SKM-1 treated with dmso at 0.1 percent for 144 hours (cell line): ENCODE data around the gene CACNG1.
"Not testable (repeated sequence)": the region's sequence is repeated elsewhere in the genome, so short reads cannot be mapped to it uniquely, and the experiment has no call there.

Experiments
- DNase-seq: peaks from one replicate; lab custom pipeline; 2025; ENCODE audit not compliant: unreplicated experiment; lab: John Stamatoyannopoulos, UW

Gene CACNG1

DNA sequence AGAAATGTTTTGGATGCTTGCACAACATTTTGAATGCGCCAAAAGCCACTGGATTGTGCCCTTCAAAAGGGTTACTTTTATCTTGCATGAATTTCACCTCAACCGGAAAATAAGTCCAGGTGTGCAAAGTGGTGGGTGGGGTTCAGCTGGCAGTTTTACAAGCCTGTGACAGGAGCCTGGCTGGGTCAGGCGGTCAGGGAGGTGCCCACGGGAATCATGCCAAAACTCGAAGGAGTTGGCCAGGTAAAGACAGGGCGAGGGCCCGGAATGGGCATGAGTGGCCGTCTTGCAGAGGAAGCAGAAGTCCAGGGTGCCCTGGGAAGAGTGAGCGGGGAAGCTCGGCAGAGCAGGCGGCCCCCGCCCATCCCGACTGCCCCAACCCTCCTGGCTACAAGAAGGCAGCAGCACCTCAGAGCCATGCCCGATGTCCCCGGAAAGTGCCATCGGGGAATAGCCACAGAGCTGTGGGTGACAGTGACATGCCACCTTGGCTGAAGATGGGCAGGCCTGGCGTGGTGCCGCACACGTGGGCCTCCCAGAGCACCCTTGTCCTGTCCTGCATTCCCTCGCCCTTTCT is 19.1 kb upstream of the CACNG1 start:
- no peak for DNase-seq

DNA sequence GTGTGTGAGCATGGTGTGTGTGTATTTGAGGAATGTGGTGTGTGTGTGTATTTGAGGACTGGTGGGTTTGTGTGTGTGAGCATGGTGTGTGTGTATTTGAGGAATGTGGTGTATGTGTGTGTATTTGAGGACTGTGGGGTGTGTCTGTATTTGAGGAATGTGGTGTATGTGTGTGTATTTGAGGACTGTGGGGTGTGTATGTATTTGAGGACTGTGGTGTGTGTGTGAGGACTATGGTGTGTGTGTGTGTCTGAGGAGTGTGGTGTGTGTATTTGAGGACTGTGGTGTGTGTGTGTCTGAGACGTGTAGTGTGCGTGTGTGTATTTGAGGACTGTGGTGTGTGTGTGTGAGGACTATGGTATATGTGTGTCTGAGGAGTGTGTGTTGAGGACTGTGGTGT is 18.0 kb upstream of the CACNG1 start:
- no peak for DNase-seq

DNA sequence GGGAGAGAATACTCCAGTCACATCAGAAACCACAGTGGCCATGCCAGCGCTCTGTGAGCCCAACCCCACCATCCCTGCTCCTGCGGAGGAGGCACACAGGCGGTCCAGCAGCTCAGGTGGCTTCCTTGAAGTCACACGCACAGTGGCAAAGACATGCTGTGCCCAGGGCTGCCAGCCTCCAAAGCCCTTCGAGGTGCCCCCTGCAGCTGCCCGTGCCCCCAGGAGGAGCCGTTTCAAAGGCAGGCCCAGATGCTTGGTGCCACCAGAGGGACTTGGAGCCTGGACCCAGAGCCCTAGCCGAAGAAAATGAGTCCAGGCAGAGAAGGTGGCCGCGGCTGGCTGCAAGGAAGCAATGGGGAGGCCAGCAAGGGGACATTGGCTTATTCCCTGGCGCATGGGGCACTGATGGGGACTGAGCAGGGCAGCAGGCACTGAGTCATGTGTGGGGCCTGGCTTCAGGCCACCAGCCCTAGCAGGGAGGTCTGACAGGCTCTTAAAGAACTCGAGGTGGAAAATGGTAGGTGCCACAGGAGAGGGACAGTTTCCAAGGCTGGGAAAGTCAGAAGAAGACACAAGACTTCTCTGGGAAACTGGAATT is 17.2 kb upstream of the CACNG1 start:
- no peak for DNase-seq

DNA sequence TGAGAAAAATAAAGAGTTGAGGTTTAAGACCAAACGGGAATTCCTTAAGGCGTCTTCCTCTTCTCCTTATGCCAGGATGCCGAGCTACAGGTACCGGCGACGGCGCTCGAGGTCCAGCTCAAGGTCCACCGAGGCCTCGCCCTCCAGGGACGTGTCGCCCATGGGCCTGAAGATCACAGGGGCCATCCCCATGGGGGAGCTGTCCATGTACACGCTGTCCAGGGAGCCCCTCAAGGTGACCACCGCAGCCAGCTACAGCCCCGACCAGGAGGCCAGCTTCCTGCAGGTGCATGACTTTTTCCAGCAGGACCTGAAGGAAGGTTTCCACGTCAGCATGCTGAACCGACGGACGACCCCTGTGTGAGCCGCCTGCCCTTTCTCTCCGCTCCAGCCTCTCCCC is 13.7 kb upstream of the CACNG1 start:
- no peak for DNase-seq

DNA sequence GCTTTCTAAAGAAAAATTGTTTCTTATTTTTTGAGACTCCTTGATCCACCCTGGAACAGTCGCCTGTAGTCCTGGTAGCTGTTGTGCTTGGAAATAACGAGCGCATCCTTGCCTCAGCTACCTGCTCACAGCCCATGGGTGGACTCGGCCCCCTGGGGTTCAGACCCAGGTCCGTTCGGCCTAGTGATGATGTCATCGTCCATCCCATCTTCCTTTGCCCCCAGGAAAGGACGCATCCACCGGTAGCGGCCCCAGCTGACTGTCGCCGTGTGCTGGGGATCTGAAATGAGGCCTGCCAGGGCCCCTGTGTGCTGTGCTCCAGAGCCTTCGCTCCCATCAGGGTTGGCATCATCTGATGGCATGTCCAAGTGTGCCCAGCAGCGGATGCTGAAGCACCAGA is 12.0 kb upstream of the CACNG1 start:
- no peak for DNase-seq

DNA sequence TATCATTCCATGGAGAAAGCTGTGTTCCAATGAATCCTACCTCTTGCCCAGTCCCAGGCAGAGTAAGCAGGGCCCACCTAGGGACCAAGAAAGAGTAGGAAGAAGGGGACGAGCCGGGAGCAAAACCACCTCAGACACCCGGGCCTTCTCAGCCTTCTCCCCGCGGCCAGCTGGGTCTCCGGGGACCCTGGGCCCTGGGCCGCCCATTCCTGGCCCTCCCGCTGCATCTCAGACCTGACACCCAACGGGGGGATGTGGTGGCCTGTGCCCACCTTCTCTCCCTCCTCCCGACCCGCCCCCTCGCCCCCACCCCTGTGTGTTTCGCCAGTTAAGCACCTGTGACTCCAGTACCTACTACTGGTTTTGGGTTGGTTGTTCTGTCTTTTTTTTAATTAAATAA is 11.4 kb upstream of the CACNG1 start:
- DNase-seq = no peak

DNA sequence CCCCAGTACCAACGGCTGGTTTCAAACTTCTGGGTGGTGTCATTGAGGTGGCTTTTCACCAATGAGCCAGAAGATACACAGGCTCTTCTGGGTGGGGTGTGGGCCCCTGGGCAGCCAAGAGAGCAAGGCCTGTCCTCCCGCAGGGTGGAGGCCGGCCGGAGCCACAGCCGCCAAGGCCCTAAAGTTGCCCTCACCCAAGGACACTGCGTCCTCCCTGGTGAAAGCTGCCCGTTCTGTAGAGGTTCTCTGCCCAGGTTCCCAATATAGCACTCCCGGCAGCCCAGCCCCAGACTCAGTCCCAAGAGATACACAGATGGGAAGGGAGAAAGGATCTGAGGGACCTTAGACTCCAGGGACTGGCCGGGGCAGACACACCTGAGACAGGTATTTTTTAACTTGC is 10.7 kb upstream of the CACNG1 start:
- no peak for DNase-seq

DNA sequence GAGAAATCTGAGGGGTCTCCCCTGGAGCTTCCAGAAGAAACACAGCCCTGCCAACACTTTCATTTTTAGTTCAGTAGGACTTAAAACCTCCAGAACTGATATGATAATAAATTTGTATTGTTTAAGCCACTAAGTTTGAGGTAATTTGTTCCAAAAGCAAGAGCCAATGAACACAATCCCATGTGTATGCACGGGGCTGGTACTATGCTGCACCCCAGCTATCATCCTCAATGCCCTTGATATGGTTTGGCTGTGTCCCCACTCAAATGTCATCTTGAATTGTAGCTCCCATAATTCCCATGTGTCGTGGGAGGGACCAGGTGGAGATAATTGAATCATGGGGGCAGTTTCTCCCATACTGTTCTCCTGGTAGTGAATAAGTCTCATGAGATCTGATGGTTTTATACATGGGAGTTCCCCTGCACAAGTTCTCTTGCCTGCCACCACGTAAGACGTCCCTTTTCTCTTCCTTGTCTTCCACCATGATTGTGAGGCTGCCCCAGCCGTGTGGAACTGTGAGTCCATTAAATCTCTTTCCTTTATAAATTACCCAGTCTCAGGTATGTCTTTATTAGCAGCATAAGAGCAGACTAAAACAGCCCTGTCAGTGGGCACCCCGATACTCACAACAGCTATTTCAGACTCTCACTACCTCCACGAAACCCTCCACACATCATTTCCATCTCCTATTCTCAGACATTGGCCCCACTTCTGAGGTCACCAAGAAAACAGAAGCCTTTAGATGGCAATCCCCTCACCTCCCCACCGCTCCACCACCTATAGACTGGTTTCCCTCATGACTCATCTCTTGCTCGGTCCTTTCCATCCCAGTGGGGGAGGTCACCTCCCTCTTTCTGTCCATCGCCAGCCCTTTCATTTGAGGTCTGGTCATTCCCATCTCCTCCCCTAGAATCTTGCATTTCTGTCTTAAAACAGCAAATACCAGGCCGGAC is 8.9 kb upstream of the CACNG1 start:
- no peak for DNase-seq

DNA sequence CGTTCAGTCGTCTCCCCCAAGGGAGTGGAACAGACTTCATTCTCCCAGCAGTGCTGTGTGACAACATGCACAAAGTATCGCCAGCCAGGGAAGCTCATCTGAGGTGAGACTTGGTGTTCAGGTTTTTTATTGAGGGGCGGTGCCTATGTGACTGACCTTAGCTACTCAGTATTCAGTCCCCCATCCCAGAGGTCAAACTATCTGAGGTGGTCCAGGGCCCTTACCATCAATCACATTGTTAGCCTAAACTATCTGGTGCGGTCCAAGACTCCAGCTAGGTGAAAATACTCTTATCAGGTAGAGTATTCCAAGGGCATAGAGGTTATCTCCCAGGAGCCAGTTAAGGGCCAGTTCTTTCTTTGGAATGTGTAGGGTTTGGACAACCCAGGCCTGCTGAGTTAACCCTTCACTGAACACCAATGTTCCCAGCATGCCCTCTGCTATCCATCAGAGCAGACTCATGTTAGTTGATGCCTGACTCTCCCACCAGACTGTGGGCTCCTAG is 5.4 kb upstream of the CACNG1 start:
- DNase-seq = no peak

DNA sequence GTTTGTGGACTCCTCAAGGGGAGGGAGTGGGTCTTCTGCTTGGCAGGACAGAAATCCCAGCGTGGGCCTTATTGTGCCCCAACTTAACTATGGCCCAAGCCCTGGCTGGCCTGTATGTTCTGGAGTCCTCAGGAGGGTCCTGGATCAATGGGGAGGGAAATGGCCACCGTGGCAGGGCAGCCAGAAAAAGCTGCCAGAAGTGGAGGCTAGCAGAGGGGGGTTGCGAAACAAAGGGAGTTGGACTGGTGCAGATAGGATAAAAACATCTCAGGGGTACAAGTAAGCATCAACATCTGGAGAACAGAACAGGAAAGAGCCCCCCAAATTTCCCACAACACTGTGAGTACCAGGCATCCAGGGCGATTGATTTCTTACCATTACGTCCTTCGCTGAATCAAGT is 3.7 kb upstream of the CACNG1 start:
- DNase-seq = no peak

DNA sequence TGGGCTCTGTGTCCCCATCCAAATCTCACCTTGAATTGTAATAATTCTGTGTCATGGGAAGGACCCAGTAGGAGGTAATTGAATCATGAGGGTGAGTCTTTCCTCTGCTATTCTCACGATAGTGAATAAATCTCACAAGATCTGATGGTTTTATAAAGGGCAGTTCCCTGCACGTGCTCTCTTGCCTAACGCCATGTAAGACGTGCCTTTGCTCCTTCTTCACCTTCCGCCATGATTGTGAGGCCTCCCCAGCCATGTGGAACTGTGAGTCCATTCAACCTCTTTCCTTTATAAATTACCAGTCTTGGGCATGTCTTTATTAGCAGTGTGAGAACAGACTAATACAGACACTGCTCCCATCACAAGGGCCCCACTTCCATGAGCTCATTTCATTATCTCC is 3.2 kb upstream of the CACNG1 start:
- not testable (repeated sequence) for DNase-seq

DNA sequence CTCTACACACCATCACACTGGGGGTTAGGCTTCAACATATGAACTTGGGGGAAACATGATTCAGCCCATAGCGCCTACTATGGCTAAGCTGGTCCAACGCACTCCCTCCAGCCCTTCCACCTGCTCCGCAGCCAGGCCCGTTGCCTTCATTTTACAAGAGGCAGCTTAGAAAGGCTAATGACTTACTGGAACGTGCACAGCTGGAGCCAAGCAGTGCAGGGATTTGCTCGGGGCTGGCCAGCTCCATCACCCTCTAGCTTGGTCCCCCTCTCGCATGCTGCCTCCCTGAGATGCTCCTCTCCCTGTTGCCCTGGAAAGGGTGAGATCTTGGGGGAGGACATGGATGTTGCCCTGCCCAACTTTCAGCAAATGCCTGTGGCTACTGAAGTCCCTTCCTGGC is 2.8 kb upstream of the CACNG1 start:
- DNase-seq = no peak

DNA sequence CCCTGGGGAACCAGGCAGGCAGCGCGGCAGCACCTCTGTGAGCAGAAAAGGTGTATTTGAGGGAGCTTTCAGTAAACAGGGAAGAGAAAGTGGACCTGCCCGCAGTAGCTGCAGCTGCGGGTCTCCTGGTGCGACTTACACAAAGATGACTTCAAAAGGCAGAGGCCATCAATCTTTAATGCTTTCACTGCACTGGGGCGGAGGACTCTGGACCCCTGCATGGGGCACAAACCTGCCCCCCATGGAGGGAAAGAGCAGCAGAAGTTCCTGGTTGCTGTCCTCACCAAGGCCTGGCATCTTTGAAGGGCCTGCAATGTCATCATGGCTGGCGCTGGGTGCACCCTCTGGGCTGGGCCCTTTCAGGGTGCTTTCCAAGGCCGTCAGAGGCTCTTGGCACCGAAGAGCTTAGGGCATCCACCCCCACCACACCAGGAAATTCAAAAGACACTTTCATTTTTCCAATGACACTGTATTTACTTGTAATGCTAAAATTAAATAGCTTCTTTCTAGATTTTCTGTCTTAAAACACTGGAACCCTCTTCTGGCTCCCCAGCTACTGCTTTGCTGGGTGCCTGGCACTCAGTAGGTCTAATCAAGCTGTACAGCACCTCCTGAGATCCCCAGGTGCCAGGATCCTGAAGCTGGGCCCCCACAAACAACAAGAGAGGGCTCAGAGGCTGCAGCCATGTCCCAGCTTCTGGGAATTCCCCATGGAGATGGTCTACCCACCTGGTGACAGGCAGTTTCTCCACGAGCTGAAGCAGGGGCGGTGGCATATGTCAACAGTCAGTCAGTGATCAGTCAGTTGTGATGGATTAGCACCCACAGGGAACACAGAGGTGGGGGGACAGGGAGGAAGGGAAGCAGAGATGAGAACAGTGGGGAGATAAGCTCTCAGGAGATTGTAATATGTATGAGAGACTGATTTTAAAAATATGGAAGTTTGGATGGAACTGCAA is 2.1 kb upstream of the CACNG1 start:
- no peak for DNase-seq

DNA sequence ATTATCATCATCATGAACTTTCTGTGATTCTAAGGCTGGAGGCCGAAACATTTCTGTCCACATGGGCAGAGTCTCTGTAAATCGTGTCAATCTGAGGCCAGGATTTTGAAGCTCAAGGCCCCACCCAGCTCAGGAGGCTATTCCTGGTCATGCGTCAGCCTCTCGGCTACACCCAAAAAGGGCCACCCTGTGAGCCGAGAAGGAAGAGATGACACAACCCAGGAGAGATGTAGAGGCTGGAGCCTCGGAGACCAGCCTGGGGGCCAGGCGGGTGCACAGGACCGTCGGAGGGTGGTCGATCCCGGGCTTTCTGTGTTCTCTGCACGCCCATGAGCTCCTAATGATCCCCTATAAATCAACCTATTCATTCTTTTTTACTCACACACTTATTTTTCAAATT is 1.1 kb upstream of the CACNG1 start:
- no peak for DNase-seq

DNA sequence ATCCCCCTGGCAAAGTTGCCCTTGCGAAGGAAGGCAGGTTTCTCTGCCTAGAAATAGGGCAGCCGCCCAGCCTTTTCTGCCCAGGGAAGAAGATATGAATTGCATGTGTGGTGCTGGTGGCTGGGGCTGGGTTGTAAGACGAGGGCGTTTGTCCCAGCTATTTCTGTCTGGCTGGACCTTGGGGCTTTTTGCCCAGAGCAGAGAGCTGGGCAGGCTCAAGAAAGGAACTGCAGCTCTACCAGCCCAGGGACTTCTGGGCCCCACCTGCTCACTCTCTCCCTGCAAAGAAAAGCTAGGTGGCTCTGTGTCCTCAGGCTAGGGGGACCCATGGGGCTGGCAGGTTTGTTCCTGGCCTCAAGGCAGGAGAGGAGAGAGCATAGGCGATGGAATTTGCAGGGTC is 586 bp downstream of the CACNG1 start:
- DNase-seq = no peak

DNA sequence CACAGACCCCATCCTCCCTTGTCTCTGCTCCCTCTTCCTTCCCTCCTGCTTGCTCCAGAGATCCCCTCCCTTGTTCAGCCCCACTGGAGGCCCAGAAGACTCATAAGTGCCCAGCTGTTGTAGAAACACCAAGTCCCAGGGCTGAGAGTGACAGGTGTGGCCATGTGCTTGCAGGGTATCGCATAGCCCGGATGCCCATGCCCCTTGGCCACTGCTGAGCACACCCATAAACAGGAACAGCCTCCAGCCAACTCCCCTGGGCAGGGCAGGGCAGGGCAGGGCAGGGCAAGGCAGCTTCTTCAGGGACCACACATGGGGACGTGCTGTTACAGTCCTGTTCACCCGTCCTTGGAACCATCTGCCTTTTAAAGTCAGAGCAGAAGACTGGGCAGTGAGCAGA is 2.0 kb downstream of the CACNG1 start:
- no peak for DNase-seq

DNA sequence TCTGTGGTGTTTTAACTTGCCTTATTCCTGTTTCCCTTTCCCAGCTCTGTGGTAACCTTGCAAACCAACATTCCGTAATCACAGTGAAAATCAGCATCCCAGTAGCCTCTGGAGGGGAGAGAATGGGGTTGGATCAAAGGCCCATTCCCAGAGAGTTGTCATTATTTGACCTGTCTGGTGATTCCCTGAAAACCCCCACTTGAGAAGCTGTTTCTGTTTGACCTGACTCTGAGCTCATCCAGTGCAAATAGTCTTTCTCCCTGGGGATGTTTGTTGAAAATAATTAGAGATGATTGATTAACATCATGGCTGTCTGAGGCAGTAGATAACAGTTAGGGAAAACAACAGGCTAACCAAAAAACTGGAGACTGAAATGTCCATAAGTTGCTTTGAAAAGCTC is 3.0 kb downstream of the CACNG1 start:
- DNase-seq = no peak

DNA sequence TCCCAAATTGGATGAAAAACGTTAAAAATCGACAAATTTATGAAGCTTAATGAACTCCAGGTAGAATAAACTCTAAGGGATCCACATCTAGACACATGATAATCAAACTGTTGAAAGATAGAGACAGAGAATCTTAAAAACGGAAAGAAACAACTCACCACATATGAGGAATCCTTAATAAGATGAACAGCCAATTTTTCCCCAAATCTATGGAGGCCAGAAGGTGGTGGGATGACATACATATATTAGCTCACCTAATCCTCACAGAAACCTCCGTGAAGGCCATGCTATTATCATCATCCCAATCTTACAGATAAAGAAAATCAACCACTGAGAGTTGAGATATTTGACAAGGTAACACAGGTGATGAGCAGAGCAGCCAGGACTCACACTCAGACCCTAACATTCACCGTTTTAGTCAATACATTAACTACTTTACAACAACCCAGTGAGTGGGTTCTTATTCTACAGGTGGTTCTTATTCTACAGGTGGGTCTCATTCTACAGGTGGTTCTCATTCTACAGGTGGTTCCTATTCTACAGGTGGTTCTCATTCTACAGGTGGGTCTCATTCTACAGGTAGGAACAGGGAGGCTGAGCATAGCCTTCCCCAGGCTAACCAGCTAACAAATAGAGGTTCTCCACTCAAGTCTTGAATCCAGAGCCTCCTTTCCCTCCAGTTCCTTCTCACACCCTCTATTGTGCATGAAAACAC is 4.8 kb downstream of the CACNG1 start:
- no peak for DNase-seq

DNA sequence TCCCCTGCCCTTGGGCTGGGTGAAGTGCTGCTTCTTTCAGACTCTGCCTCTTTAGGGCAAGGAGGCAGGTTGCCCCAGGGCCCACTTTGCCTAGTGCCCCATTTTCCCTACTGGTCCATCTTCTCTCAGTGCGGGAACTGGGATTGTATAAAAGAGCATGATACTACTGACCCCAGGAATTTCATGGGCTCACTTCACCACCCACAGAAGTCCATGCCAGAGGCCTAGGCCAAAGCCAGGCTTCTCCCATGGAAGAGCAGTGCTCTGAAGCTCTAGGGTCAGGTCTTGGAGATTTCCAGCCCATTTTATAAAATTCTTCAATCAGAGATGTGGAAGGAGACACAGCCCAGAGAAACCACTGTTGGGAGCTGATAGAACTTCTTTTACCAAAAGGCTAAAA is 5.7 kb downstream of the CACNG1 start:
- DNase-seq = no peak

DNA sequence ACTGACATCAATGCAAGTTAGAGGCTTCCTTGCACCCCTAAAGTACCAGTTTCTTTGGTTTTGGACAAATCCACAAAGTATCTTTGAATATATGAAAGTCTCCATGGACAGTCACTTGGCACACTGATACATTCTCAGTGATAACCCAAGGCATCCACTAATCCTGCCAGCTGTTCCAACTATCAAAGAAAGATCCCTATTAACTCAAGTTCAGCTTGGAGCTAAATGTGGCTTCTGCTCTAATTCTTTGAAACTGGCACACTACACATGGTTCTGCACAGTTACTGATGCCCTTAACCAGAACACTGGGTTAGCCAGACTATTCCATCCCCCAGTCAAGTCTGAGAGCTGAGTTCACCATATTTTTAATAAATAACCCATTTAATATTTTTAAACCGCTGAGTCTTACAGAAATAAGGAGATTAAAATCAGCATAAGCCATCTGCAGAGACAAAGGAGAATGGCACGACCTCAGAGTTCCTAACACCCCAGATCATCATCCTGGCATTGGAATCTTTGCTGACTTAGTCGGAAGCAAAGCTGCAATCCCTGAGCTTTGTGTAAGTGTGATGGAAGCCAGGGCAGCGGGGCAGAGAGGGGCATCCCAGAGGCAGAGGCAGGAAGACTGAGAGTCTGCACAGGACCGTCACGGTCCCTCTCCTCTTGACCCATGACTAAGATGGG is 6.3 kb downstream of the CACNG1 start:
- no peak for DNase-seq
